ENCODE measurements around the gene ADAMTS18. TPM values are rescaled to one million over a fixed set of nuclear protein-coding genes. Genes with fewer than 3 reads are reported as not detected.

The ADAMTS18 gene
- total RNA-seq, 2 experiments from 2014 or later: not detected

DNA sequence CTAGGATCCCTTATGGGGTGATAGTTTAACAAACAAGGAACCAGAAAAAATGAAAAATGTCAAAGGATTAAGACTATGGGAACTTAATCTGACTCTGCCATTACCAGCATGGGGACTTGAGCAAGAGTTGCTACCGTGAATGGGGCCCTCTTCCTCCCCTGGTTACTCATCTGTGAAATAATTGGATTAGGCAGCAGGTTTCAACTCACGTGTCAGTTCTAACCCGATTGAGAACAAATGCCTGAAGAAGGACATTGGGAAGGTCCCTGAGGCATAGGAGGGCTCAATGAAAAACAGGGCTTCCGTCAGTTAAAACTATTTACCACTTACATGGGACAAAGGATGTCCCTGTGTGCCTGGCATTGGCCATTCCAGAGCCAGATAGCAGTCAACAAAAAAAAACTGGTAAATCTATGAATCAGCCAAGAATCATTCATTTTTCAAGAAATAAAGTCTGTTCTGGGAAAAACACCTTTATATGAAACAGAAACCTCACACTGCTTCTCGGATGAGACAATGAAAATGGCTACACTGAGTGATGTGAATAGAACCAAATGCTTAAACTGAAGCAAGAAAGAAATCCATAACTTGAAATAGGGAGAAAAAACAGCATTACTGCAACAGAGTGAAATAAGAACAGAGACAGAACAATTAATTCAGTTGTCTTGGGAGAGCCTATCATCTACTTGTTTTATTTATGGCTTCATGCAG is 104.3 kb downstream of the ADAMTS18 start:
- Mint-ChIP-seq H3K27ac (peak overlapping the region; percentile 48), H3K4me1 (ENCODE audit: low read depth) (peaks cover 22% of the 10 kb centered on the region)
- CTCF ChIA-PET: interaction anchor here (1.2 kb wide), 1 partner anchor 9 kb away, joined by 3 read pairs; no protein-coding TSS in a partner anchor

DNA sequence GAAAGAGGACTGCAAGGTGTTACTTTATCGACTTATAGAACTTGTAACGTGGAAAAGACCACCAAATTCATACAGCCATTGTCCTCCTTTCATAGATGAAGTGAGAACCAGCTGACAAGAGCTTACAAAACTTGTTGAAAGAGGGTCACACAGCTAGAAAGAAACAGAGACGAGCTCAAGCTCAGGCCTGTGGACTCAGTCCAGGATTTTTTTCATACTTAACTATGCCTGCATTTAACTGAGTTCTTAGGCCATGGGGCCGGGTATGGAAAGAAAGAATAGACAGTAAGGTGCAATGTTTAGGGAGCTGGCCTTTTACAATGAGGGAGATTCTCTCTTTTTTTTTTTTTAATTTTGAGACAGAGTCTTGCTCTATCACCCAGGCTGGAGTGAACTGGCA is 106.1 kb downstream of the ADAMTS18 start:
- no peak for DNase-seq
- ChIA-PET CTCF (no interaction called here), POLR2A (no interaction called here)
- Mint-ChIP-seq H3K27me3 (peaks cover 17% of the 10 kb centered on the region), H3K36me3 (no peaks in the 10 kb centered on the region), H3K4me3 (no peak overlapping the region), H3K27ac (no peak overlapping the region), H3K9me3 (no peaks in the 10 kb centered on the region), H3K4me1 (ENCODE audit: low read depth) (peaks cover 22% of the 10 kb centered on the region)
- intact Hi-C loops (cut with micrococcal nuclease): no loop called here

More for the DNA sequence above, 104.3 kb downstream of the ADAMTS18 start:
- intact Hi-C loops (cut with micrococcal nuclease): loop anchor here (1.0 kb wide), 1 partner anchor 22 kb away; no protein-coding TSS in a partner anchor
- Mint-ChIP-seq H3K9me3 (no peaks in the 10 kb centered on the region), H3K36me3 (no peaks in the 10 kb centered on the region), H3K27me3 (peaks cover 17% of the 10 kb centered on the region), H3K4me3 (no peak overlapping the region)
- DNase-seq: peak; percentile 44
- POLR2A ChIA-PET: interaction anchor here (1.0 kb wide), 1 partner anchor 23 kb away, joined by 3 read pairs; no protein-coding TSS in a partner anchor

DNA sequence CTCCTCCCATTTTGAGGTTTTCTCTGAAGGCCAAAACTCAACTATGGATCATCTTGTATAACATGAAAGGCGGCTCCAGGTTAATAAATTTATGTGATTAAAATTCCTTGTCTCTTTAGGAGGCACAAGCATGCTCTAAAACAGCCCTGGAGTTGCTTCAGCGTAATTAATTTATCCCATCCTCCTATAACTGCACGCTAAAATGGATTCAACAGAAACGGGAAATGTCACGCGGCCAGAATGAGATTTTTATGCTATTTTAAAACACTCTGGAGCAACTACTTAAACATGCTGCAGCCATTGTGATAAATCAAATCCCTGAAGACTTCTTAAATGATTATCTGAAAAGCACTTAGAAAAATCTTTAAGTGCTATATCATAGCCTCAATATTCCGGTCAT is 106.6 kb downstream of the ADAMTS18 start:
- no peak for DNase-seq
- ChIA-PET POLR2A (interaction anchor here (1.2 kb wide), 1 partner anchor 20 kb away, joined by 4 read pairs; no protein-coding TSS in a partner anchor), CTCF (no interaction called here)
- Mint-ChIP-seq H3K9me3 (no peaks in the 10 kb centered on the region), H3K4me3 (no peak overlapping the region), H3K4me1 (ENCODE audit: low read depth) (peaks cover 22% of the 10 kb centered on the region), H3K27me3 (peaks cover 17% of the 10 kb centered on the region), H3K36me3 (no peaks in the 10 kb centered on the region), H3K27ac (no peak overlapping the region)
- intact Hi-C loops (cut with micrococcal nuclease): no loop called here

DNA sequence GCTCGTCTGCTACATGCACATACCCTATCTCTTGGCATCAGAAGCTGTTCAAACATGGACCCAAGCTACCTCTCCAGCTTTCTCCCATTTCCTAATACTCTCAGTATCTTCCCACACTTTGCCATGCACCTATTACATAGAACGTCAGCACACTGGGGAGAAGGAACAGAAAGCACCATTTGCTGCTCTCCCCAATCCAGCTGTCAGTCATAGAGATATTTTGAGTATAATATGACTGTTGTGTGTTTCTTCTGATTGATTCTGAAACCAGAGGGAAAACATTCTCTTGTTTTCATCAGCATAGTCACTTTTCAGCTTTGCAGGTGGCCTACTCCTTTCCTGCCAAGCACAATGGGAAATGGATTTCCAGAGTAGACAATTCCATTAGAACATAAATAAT is 107.1 kb downstream of the ADAMTS18 start:
- peaks cover 16% of the 10 kb centered on the region for H3K27me3 Mint-ChIP-seq
- intact Hi-C loops (cut with micrococcal nuclease): no loop called here
- H3K4me3 Mint-ChIP-seq: no peak overlapping the region
- H3K4me1 Mint-ChIP-seq (ENCODE audit: low read depth): peaks cover 22% of the 10 kb centered on the region
- DNase-seq: no peak
- H3K9me3 Mint-ChIP-seq: no peaks in the 10 kb centered on the region
- no peak overlapping the region for H3K27ac Mint-ChIP-seq
- CTCF ChIA-PET: no interaction called here
- POLR2A ChIA-PET: interaction anchor here (1.2 kb wide), 1 partner anchor 20 kb away, joined by 4 read pairs; no protein-coding TSS in a partner anchor
- H3K36me3 Mint-ChIP-seq: no peaks in the 10 kb centered on the region

DNA sequence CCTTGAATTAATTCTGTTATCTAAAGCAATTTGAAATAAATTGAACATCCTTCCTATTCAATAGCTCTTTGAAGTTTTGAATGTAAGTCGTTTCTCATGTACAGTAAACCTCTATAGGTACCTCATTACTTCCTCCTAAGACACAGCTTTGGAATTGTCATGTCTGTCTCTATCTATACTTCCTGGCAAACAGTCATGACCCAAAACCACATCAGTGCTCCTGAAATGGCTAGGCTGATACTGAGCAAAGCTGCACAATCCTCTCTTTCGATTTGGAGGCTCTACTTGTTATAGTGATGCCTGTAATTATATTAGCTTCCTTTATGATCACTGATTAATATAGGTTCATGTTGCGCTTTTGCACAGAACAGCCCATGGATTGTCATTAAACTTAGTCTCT is 110.1 kb downstream of the ADAMTS18 start:
- Mint-ChIP-seq H3K27me3 (peaks cover 12% of the 10 kb centered on the region), H3K4me1 (ENCODE audit: low read depth) (peaks cover 6% of the 10 kb centered on the region), H3K4me3 (no peak overlapping the region), H3K9me3 (no peaks in the 10 kb centered on the region), H3K27ac (no peak overlapping the region), H3K36me3 (no peaks in the 10 kb centered on the region)
- ChIA-PET CTCF (no interaction called here), POLR2A (no interaction called here)
- no peak for DNase-seq
- intact Hi-C loops (cut with micrococcal nuclease): no loop called here

DNA sequence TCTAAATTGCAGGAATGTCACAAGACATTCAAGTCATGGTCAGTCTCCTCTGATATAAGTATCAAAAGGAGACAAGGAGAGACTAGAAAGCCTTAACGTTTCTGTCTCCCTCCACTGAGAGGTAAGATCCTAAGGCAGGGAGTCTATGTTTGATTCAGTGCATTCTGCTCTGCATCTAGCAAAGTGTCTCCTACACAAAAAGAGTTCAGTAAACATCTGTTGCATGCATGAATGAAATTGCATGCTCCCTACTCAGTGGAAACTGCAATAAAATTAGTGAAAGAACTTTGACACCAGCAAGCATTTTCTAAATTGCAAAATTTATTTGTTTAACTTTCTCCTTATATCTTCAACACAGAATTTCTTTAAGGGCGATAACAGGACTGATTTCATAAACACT is 111.1 kb downstream of the ADAMTS18 start:
- no peak for DNase-seq
- no peaks in the 10 kb centered on the region for H3K9me3 Mint-ChIP-seq
- no peak overlapping the region for H3K27ac Mint-ChIP-seq
- intact Hi-C loops (cut with micrococcal nuclease): no loop called here
- POLR2A ChIA-PET: no interaction called here
- peaks cover 12% of the 10 kb centered on the region for H3K27me3 Mint-ChIP-seq
- CTCF ChIA-PET: no interaction called here
- no peak overlapping the region for H3K4me3 Mint-ChIP-seq
- no peaks in the 10 kb centered on the region for H3K36me3 Mint-ChIP-seq
- peaks cover 6% of the 10 kb centered on the region for H3K4me1 Mint-ChIP-seq (ENCODE audit: low read depth)

DNA sequence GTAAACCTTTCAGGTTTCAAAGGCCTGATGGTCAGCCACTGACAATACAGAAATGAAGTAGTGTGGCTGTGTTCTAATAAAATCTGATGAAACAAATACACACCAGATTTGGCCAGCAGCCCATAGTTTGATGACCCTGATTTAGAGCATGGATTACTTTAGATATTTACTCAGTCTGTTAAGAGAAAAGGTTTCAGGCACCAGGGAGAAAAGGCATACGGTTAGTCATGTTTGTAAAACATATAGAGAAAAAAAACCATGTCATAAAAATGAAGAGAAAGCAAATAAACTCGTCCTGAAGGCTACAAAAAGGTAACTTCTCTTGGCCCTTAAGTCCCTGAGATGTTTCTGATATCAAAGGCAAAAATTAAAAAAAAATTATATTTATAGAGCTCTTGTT is 112.1 kb downstream of the ADAMTS18 start:
- DNase-seq: no peak
- H3K36me3 Mint-ChIP-seq: no peaks in the 10 kb centered on the region
- H3K4me3 Mint-ChIP-seq: no peak overlapping the region
- ChIA-PET CTCF (no interaction called here), POLR2A (no interaction called here)
- H3K27me3 Mint-ChIP-seq: peaks cover 12% of the 10 kb centered on the region
- intact Hi-C loops (cut with micrococcal nuclease): no loop called here
- no peaks in the 10 kb centered on the region for H3K9me3 Mint-ChIP-seq
- H3K27ac Mint-ChIP-seq: no peak overlapping the region
- H3K4me1 Mint-ChIP-seq (ENCODE audit: low read depth): peaks cover 2% of the 10 kb centered on the region

DNA sequence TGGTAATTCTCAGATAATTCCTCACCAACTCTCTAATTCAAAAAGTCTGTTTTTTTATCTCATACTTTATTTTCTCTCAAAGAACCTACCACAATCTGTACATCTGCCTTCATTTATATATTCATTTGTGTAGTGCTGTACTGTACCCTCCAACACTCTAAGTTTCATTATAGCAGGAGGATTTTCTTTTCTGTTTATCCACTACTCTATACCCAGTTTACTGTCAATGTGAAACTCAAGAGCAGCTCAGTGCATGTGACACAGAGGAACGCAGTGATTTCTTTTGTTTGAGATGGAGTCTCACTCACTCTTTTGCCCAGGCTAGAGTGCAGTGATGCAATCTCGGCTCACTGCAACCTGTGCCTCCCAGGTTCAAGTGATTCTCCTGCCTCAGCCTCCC is 117.8 kb downstream of the ADAMTS18 start:
- POLR2A ChIA-PET: no interaction called here
- no peaks in the 10 kb centered on the region for H3K9me3 Mint-ChIP-seq
- no peak for DNase-seq
- H3K27me3 Mint-ChIP-seq: peaks cover 7% of the 10 kb centered on the region
- no peak overlapping the region for H3K27ac Mint-ChIP-seq
- H3K36me3 Mint-ChIP-seq: no peaks in the 10 kb centered on the region
- H3K4me1 Mint-ChIP-seq (ENCODE audit: low read depth): no peaks in the 10 kb centered on the region
- H3K4me3 Mint-ChIP-seq: no peak overlapping the region
- CTCF ChIA-PET: no interaction called here
- intact Hi-C loops (cut with micrococcal nuclease): no loop called here

DNA sequence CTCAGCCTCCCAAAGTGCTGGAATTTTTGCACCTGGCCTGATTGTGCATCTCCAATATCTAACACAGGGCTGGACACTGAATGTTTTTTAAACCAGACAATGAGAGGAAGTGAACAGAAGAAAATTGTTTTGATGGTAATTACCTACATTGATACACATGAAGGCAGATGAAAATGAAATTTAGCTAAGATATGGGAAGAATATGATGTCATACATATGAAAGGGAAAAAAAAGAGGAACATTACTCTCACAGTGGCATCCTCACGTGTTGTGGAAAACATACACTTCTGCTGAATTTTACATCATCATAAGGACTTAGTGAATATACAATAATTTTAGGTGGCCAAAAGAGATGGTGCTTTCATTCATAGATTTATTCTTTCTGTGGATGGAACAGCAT is 124.0 kb downstream of the ADAMTS18 start:
- no peak for DNase-seq
- intact Hi-C loops (cut with micrococcal nuclease): no loop called here
- POLR2A ChIA-PET: no interaction called here
- H3K9me3 Mint-ChIP-seq: no peaks in the 10 kb centered on the region
- CTCF ChIA-PET: no interaction called here
- peaks cover 14% of the 10 kb centered on the region for H3K27me3 Mint-ChIP-seq
- no peak overlapping the region for H3K27ac Mint-ChIP-seq
- no peak overlapping the region for H3K4me3 Mint-ChIP-seq
- H3K4me1 Mint-ChIP-seq (ENCODE audit: low read depth): peaks cover 18% of the 10 kb centered on the region
- H3K36me3 Mint-ChIP-seq: no peaks in the 10 kb centered on the region

DNA sequence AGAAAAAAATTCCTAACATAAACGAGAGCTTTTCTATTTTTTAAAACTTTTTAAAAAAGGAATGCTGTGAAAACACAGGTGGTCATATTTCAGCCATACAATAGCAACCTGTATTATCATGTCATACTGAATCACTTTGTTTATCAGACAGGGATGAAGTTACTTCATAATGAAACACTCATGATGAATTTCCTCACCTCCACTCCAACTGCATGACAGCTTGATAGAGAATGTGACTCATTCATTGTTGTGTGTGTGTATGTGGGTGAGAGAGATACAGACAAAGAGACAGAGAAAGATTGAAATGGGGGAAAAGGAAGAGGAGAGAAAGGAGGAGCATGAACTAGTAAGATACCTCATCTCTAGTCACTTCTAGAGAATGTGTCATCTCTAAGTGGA is 126.7 kb downstream of the ADAMTS18 start:
- Mint-ChIP-seq H3K4me1 (ENCODE audit: low read depth) (peaks cover 18% of the 10 kb centered on the region), H3K4me3 (no peak overlapping the region), H3K27me3 (peaks cover 14% of the 10 kb centered on the region), H3K36me3 (no peaks in the 10 kb centered on the region), H3K9me3 (no peaks in the 10 kb centered on the region), H3K27ac (peak overlapping the region; percentile 72)
- ChIA-PET CTCF (interaction anchor here (0.7 to 1.0 kb wide), 2 partner anchors 27 to 101 kb away, joined by 3 to 4 read pairs; no protein-coding TSS in a partner anchor), POLR2A (interaction anchor here (0.7 to 0.9 kb wide), 2 partner anchors 20 to 23 kb away, joined by 3 to 4 read pairs; no protein-coding TSS in a partner anchor)
- DNase-seq: no peak
- intact Hi-C loops (cut with micrococcal nuclease): loop anchor here (1.0 to 5.0 kb wide), 6 partner anchors 22 to 1691 kb away; partner anchors contain the start of gene WWOX

DNA sequence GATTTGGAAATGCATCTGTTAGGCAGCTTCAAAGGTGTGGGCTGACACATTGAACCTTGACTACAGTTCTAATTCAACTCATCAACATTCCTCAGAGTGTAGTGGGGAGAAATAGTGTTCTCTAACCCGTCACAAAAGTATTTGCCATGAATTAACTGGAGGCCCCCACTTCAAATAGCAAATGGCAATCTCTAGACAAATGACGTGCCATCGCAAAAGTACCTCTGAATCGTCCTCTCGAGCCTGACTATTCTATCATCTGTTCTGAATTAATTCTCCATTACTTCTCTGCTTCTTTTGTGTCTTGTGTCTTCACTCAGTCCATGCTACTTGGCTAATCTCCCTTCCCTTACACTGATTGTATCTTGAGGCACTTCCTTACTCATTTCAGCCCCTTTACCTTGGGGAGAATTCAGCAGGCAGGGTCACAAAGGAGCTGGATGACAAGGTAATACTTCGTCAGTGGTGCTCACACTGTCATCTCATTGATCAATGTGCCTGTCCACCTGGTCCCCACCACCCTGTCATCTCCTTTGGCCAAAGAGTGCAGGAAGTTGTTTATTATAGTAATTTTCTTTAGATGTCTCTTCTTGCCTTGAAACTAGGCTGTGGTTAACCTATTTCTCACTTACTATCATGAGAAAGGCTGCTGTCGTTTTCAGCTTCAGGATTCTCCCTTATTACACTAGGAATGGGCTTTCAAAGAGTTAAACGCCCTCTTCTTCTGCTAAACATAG is 127.2 kb downstream of the ADAMTS18 start:
- peaks cover 16% of the 10 kb centered on the region for H3K27me3 Mint-ChIP-seq
- POLR2A ChIA-PET: interaction anchor here (0.7 to 0.9 kb wide), 2 partner anchors 20 to 23 kb away, joined by 3 to 4 read pairs; no protein-coding TSS in a partner anchor
- H3K27ac Mint-ChIP-seq: no peak overlapping the region
- H3K36me3 Mint-ChIP-seq: no peaks in the 10 kb centered on the region
- H3K4me3 Mint-ChIP-seq: no peak overlapping the region
- CTCF ChIA-PET: interaction anchor here (0.7 to 1.0 kb wide), 2 partner anchors 28 to 101 kb away, joined by 3 to 4 read pairs; no protein-coding TSS in a partner anchor
- DNase-seq: peak; percentile 52
- H3K9me3 Mint-ChIP-seq: no peaks in the 10 kb centered on the region
- peaks cover 18% of the 10 kb centered on the region for H3K4me1 Mint-ChIP-seq (ENCODE audit: low read depth)
- intact Hi-C loops (cut with micrococcal nuclease): loop anchor here (1.0 to 5.0 kb wide), 6 partner anchors 23 to 1691 kb away; partner anchors contain the start of gene WWOX

DNA sequence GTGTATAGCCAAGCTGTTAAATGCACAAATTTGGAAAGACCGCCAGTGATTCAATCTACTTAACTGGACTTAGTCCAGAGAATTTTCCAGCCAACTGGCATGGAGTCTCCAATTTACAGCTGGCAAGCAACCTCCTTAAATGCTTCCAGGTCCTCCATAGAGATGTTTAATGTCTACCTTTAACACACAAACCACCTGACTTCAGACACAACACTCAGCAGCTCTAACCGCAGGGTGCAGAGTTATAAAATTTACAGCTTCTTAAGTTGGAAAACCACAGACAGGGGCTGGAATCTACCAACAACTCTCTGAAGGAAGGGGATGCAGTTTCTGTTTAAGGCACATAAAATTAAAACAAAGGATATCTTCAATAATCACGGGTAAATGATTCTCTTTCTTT is 128.8 kb downstream of the ADAMTS18 start:
- Mint-ChIP-seq H3K27me3 (peaks cover 18% of the 10 kb centered on the region), H3K4me1 (ENCODE audit: low read depth) (peaks cover 18% of the 10 kb centered on the region), H3K27ac (no peak overlapping the region), H3K4me3 (no peak overlapping the region), H3K36me3 (no peaks in the 10 kb centered on the region), H3K9me3 (no peaks in the 10 kb centered on the region)
- ChIA-PET CTCF (no interaction called here), POLR2A (no interaction called here)
- no peak for DNase-seq
- intact Hi-C loops (cut with micrococcal nuclease): loop anchor here (5.0 kb wide), 3 partner anchors 69 to 791 kb away; partner anchors contain the start of gene WWOX
